DMS53 (cell line): ENCODE measurements around the gene MMS22L.
A peak's percentile ranks its signal among the peaks of the same experiment; 100 is the strongest.
"Not testable (repeated sequence)": the region's sequence is repeated elsewhere in the genome, so short reads cannot be mapped to it uniquely, and the experiment has no call there.

Source experiments
- DNase-seq: peaks from one replicate; lab custom pipeline; 2025; lab: John Stamatoyannopoulos, UW

MMS22L gene

GRCh38 chr6:97222903-97223302 lies 60.1 kb downstream of the MMS22L start:
- DNase-seq = no peak

- no peak for DNase-seq
These were observed 64.1 kb downstream of the MMS22L start for GRCh38 chr6:97218912-97219311.

- DNase-seq = peak; percentile 64
These were observed 67.8 kb downstream of the MMS22L start for GRCh38 chr6:97215157-97215769.

- DNase-seq = no peak
These were observed 68.3 kb downstream of the MMS22L start for GRCh38 chr6:97214671-97215070.

GRCh38 chr6:97207383-97207782 lies 75.6 kb downstream of the MMS22L start:
- DNase-seq = no peak

- DNase-seq = no peak
These were observed 77.0 kb downstream of the MMS22L start for GRCh38 chr6:97205966-97206365.

GRCh38 chr6:97203343-97203742 lies 79.7 kb downstream of the MMS22L start:
- DNase-seq = no peak

- DNase-seq = no peak
These were observed 84.9 kb downstream of the MMS22L start for GRCh38 chr6:97198046-97198565.

GRCh38 chr6:97195117-97195516 lies 87.9 kb downstream of the MMS22L start:
- DNase-seq = no peak

- no peak for DNase-seq
These were observed 93.2 kb downstream of the MMS22L start for GRCh38 chr6:97189767-97190166.

GRCh38 chr6:97187951-97188350 lies 95.1 kb downstream of the MMS22L start:
- no peak for DNase-seq

GRCh38 chr6:97186416-97186999 lies 96.5 kb downstream of the MMS22L start:
- peak; percentile 77 for DNase-seq

GRCh38 chr6:97177905-97178304 lies 105.1 kb downstream of the MMS22L start:
- no peak for DNase-seq

GRCh38 chr6:97176468-97176867 lies 106.5 kb downstream of the MMS22L start:
- DNase-seq = no peak

GRCh38 chr6:97175806-97176205 lies 107.2 kb downstream of the MMS22L start:
- peak; percentile 2 for DNase-seq

- no peak for DNase-seq
These were observed 108.5 kb downstream of the MMS22L start for GRCh38 chr6:97174471-97174870.

- DNase-seq = no peak
These were observed 122.7 kb downstream of the MMS22L start for GRCh38 chr6:97160280-97160679.

GRCh38 chr6:97155447-97155846 lies 127.6 kb downstream of the MMS22L start:
- not testable (repeated sequence) for DNase-seq

- no peak for DNase-seq
These were observed 129.0 kb downstream of the MMS22L start for GRCh38 chr6:97154015-97154414.

GRCh38 chr6:97151601-97152000 lies 131.4 kb downstream of the MMS22L start:
- no peak for DNase-seq

- DNase-seq = peak; percentile 23
These were observed 132.1 kb downstream of the MMS22L start for GRCh38 chr6:97150932-97151331.

- DNase-seq = no peak
These were observed 135.6 kb downstream of the MMS22L start for GRCh38 chr6:97147421-97147820.

- DNase-seq = no peak
These were observed 137.3 kb downstream of the MMS22L start for GRCh38 chr6:97145691-97146090.

- DNase-seq = no peak
These were observed 141.3 kb downstream of the MMS22L start for GRCh38 chr6:97141756-97142155.
